ENCODE results near the gene SMKR1.

Gene SMKR1

DNA sequence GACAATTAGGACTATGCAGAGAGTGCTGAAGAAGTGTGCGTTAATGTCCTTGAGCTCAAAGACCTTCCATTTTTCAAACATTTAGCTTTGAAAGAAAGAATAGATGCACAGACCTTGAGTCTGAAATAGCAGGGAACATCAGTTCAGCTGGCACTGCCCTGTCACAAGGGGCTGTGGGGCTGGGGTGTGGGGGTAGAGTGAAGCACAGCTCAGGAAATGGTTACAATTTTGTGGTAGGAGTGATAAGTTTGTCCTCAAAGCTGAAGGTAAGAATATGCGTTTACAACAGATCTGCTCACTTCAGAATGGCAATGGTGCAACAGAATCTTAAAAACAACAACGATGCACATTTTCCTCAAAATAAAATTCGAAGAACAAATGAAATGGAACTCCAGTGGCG lies 33.6 kb downstream of the SMKR1 start:
- Histone ChIP-seq H3K27me3 (ENCODE audit: insufficient read depth, poor library complexity, severe bottlenecking) (no peaks in the 10 kb centered on the region), H3K4me1 (ENCODE audit: insufficient read depth, poor library complexity, severe bottlenecking) (peaks cover 6% of the 10 kb centered on the region), H3K27ac (ENCODE audit: poor library complexity, severe bottlenecking) (no peak overlapping the region), H3K9me3 (ENCODE audit: severe bottlenecking) (no peaks in the 10 kb centered on the region), H3K4me3 (ENCODE audit: severe bottlenecking) (no peak overlapping the region), H3K36me3 (ENCODE audit: low read depth) (no peaks in the 10 kb centered on the region)
- TF ChIP-seq, protein P1, sequence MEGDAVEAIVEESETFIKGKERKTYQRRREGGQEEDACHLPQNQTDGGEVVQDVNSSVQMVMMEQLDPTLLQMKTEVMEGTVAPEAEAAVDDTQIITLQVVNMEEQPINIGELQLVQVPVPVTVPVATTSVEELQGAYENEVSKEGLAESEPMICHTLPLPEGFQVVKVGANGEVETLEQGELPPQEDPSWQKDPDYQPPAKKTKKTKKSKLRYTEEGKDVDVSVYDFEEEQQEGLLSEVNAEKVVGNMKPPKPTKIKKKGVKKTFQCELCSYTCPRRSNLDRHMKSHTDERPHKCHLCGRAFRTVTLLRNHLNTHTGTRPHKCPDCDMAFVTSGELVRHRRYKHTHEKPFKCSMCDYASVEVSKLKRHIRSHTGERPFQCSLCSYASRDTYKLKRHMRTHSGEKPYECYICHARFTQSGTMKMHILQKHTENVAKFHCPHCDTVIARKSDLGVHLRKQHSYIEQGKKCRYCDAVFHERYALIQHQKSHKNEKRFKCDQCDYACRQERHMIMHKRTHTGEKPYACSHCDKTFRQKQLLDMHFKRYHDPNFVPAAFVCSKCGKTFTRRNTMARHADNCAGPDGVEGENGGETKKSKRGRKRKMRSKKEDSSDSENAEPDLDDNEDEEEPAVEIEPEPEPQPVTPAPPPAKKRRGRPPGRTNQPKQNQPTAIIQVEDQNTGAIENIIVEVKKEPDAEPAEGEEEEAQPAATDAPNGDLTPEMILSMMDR (IDR thresholded peaks at IDR 0.05; ENCODE audit: poor library complexity, severe bottlenecking): no peak
- no peak for DNase-seq (ENCODE audit: low spot score)
- ATAC-seq (ENCODE audit: low read depth): no peak

- no peaks in the 10 kb centered on the region for H3K9me3 ChIP-seq (ENCODE audit: severe bottlenecking)
- no peaks in the 10 kb centered on the region for H3K27me3 ChIP-seq (ENCODE audit: insufficient read depth, poor library complexity, severe bottlenecking)
- H3K27ac ChIP-seq (ENCODE audit: poor library complexity, severe bottlenecking): no peak overlapping the region
- TF ChIP-seq, protein P1 (IDR thresholded peaks at IDR 0.05; ENCODE audit: poor library complexity, severe bottlenecking): no peak
- no peak for ATAC-seq (ENCODE audit: low read depth)
- peaks cover 3% of the 10 kb centered on the region for H3K4me1 ChIP-seq (ENCODE audit: insufficient read depth, poor library complexity, severe bottlenecking)
- H3K4me3 ChIP-seq (ENCODE audit: severe bottlenecking): no peak overlapping the region
- H3K36me3 ChIP-seq (ENCODE audit: low read depth): no peaks in the 10 kb centered on the region
- no peak for DNase-seq (ENCODE audit: low spot score)
Measured at GRCh38 chr7:129536323-129536722, 34.0 kb downstream of the SMKR1 start.

- H3K27ac ChIP-seq (ENCODE audit: poor library complexity, severe bottlenecking): no peak overlapping the region
- no peaks in the 10 kb centered on the region for H3K9me3 ChIP-seq (ENCODE audit: severe bottlenecking)
- DNase-seq (ENCODE audit: low spot score) (no peak), ATAC-seq (ENCODE audit: low read depth) (no peak)
- no peak overlapping the region for H3K4me3 ChIP-seq (ENCODE audit: severe bottlenecking)
- no peaks in the 10 kb centered on the region for H3K36me3 ChIP-seq (ENCODE audit: low read depth)
- H3K27me3 ChIP-seq (ENCODE audit: insufficient read depth, poor library complexity, severe bottlenecking): no peaks in the 10 kb centered on the region
- TF ChIP-seq, protein P1 (IDR thresholded peaks at IDR 0.05; ENCODE audit: poor library complexity, severe bottlenecking): no peak
- H3K4me1 ChIP-seq (ENCODE audit: insufficient read depth, poor library complexity, severe bottlenecking): no peaks in the 10 kb centered on the region
Measured at GRCh38 chr7:129538790-129539189, 36.5 kb downstream of the SMKR1 start.

- TF ChIP-seq, protein P1 (IDR thresholded peaks at IDR 0.05; ENCODE audit: poor library complexity, severe bottlenecking): no peak
Measured at GRCh38 chr7:129540340-129540739, 38.0 kb downstream of the SMKR1 start.

DNA sequence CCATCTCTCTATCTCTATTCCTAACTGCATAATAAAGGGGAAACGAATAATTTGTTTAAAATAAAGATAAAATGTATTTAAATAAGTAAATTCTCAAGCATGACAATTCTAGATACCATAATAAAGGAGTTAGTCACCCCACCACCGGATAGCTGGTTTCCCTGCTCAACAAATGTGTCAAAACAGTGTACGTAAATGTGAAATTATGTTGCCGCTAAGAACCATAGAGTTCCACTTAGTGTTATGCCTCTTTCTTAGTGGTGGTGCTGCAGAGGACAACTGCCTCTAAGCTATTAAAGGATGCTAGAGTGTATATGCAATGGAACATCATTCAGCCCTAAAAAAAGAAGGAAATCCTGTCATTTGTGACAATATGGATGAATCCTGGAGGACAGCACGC lies 42.4 kb downstream of the SMKR1 start:
- Histone ChIP-seq H3K4me3 (ENCODE audit: severe bottlenecking) (no peak overlapping the region), H3K36me3 (ENCODE audit: low read depth) (no peaks in the 10 kb centered on the region), H3K27ac (ENCODE audit: poor library complexity, severe bottlenecking) (no peak overlapping the region), H3K9me3 (ENCODE audit: severe bottlenecking) (no peaks in the 10 kb centered on the region), H3K4me1 (ENCODE audit: insufficient read depth, poor library complexity, severe bottlenecking) (no peaks in the 10 kb centered on the region), H3K27me3 (ENCODE audit: insufficient read depth, poor library complexity, severe bottlenecking) (no peaks in the 10 kb centered on the region)
- ATAC-seq (ENCODE audit: low read depth): no peak
- TF ChIP-seq, protein P1 (IDR thresholded peaks at IDR 0.05; ENCODE audit: poor library complexity, severe bottlenecking): no peak
- no peak for DNase-seq (ENCODE audit: low spot score)

More at GRCh38 chr7:129540340-129540739, 38.0 kb downstream of the SMKR1 start:
- Histone ChIP-seq H3K27ac (ENCODE audit: poor library complexity, severe bottlenecking) (no peak overlapping the region), H3K36me3 (ENCODE audit: low read depth) (no peaks in the 10 kb centered on the region), H3K9me3 (ENCODE audit: severe bottlenecking) (no peaks in the 10 kb centered on the region), H3K27me3 (ENCODE audit: insufficient read depth, poor library complexity, severe bottlenecking) (no peaks in the 10 kb centered on the region), H3K4me1 (ENCODE audit: insufficient read depth, poor library complexity, severe bottlenecking) (no peaks in the 10 kb centered on the region), H3K4me3 (ENCODE audit: severe bottlenecking) (no peak overlapping the region)
- no peak for DNase-seq (ENCODE audit: low spot score)
- ATAC-seq (ENCODE audit: low read depth): no peak
